Right atrium auricular region (tissue), 2 donors: ENCODE data around the gene RIPOR2. TPM values are rescaled to one million over a fixed set of nuclear protein-coding genes. Genes with fewer than 3 reads are reported as not detected.

Experiments used
- DNase-seq: peaks from one replicate; pipeline ENCODE4 v3.0.0-alpha.2; 2019; ENCODE audit warnings: low spot score
- H3K27ac ChIP-seq, 2 donors: fragments of 200-600 bp; sonication (generic); 1 replicate in 1 of 2; 2 replicates in 1 of 2; pipeline ENCODE4 v1.5.1; 2016 to 2019
- H3K27me3 ChIP-seq, 2 donors: fragments of 200-600 bp; sonication (generic); one replicate each; pipeline versions ENCODE4 v1.5.1 to v1.6.0; 2017 to 2019
- H3K36me3 ChIP-seq: fragments of 200-600 bp; sonication (generic); one replicate; pipeline ENCODE4 v1.5.1; 2016
- H3K4me1 ChIP-seq, 2 donors: fragments of 200-600 bp; sonication (generic); one replicate each; pipeline versions ENCODE4 v1.5.1 to v1.6.0; 2017 to 2019
- H3K4me3 ChIP-seq, 2 donors: fragments of 200-600 bp; sonication (generic); 1 replicate in 1 of 2; 2 replicates in 1 of 2; pipeline ENCODE4 v1.5.1; 2017 to 2019; ENCODE audit warnings: mild to moderate bottlenecking in 1 of 2, moderate library complexity in 1 of 2
- H3K9me3 ChIP-seq, 2 donors: fragments of 200-600 bp; sonication (generic); one replicate each; pipeline ENCODE4 v1.5.1; 2019
- total RNA-seq, 2 donors: library from RNA; depleted of rRNA; stranded (reverse); fragments of >200 nt; gene quantifications; one replicate each; pipeline ENCODE4 v1.1.0, GENCODE V29; 2016
- TF ChIP-seq, protein P1 (sequence below), 2 donors: fragments of 200-600 bp; sonication (generic); IDR thresholded peaks; one replicate each; pipeline ENCODE4 v1.5.1; 2019; ENCODE audit warnings: antibody characterized with exemption in 2 of 2

Gene RIPOR2
- total RNA-seq, 2 donors from 2014 or later: 2.4 to 7.3 TPM

DNA sequence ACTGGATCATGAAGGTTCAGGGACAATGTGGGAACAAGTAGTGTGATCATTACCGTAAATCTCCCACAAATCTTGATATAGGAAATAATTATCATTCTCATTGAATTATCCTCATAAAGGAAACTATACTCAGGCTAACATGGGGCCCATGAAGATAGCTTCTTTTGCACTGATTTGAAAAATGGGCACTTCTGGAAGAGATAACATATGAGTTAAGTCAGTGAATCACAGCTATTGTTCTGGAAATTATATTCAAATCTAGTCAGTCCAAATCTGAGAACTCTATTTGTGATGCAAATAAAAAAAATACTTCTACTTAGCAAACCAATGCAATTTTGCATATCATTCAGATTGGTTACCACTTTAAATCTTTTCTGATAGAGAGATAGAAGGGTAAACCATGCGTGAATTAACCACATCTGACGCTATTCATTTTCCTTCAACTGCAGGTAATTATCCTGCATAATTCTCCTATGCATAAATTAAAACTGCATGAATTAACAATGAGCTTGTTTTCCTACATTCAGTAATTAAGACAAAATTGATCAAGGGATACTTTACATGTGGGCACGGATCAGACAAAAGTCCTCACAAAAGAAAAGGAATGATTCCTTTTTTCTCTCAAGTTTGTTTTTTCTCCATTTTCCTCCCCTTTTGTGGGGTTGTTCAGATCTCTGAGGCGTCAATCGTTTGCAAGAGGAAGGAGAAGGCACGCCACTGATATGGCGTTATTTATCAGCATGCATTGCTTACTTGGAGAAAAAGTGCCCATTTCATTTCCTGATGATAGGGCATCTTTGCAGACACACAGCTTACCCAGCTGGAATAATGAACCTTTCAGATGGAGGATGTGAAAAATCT is 36.4 kb downstream of the RIPOR2 start:
- no peaks in the 10 kb centered on the region for H3K27me3 ChIP-seq
- TF ChIP-seq, protein P1, sequence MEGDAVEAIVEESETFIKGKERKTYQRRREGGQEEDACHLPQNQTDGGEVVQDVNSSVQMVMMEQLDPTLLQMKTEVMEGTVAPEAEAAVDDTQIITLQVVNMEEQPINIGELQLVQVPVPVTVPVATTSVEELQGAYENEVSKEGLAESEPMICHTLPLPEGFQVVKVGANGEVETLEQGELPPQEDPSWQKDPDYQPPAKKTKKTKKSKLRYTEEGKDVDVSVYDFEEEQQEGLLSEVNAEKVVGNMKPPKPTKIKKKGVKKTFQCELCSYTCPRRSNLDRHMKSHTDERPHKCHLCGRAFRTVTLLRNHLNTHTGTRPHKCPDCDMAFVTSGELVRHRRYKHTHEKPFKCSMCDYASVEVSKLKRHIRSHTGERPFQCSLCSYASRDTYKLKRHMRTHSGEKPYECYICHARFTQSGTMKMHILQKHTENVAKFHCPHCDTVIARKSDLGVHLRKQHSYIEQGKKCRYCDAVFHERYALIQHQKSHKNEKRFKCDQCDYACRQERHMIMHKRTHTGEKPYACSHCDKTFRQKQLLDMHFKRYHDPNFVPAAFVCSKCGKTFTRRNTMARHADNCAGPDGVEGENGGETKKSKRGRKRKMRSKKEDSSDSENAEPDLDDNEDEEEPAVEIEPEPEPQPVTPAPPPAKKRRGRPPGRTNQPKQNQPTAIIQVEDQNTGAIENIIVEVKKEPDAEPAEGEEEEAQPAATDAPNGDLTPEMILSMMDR (IDR thresholded peaks at IDR 0.05): no peak
- no peak for DNase-seq
- no peaks in the 10 kb centered on the region for H3K36me3 ChIP-seq
- no peak overlapping the region for H3K4me3 ChIP-seq
- no peak overlapping the region for H3K27ac ChIP-seq
- no peaks in the 10 kb centered on the region for H3K9me3 ChIP-seq
- no peaks in the 10 kb centered on the region for H3K4me1 ChIP-seq

DNA sequence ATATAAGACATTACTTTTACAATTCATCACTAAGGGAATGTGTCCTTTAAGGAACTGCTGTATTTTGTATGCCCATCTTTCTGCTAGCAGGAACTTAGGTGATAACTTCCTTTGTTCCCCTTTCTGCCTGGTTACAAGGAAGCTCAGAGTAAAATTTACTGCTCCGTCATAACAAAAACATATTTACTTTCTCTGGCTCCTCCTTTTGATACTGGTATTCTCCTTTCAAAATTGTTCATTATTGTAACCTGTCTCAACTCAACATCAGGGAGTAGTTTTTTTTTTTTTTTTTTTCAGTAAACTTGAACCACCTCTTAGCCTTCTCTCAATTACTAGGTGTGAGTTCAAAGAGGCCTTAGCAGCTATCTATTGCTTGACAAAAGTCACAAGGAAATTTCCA is 37.1 kb downstream of the RIPOR2 start:
- TF ChIP-seq, protein P1 (IDR thresholded peaks at IDR 0.05): no peak

DNA sequence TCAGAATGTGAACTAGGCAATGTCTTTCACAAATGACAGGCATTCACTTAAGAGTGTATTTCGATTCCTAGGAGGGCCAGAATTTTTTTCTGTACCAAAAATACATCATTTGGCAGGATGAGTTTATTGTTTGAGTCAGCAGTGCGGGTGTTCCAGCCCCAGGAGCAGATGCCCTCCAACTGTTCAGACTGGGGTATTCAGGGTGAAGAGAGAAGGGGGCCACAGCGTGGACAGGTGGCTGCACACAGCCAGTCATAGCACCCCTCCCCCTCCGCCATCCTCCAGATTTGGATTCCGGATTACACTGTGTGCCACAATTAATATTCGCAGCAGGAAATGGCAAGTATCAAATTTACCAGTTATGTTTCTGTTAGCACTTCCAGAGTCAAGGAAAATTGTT is 38.6 kb downstream of the RIPOR2 start:
- Histone ChIP-seq H3K9me3 (no peaks in the 10 kb centered on the region), H3K27ac (no peak overlapping the region), H3K4me1 (no peaks in the 10 kb centered on the region)

More for the DNA sequence above, 37.1 kb downstream of the RIPOR2 start:
- H3K27ac ChIP-seq: no peak overlapping the region
- no peak overlapping the region for H3K4me3 ChIP-seq
- H3K27me3 ChIP-seq: no peaks in the 10 kb centered on the region
- H3K9me3 ChIP-seq: no peaks in the 10 kb centered on the region
- H3K4me1 ChIP-seq: no peaks in the 10 kb centered on the region
- no peaks in the 10 kb centered on the region for H3K36me3 ChIP-seq
- DNase-seq: no peak

DNA sequence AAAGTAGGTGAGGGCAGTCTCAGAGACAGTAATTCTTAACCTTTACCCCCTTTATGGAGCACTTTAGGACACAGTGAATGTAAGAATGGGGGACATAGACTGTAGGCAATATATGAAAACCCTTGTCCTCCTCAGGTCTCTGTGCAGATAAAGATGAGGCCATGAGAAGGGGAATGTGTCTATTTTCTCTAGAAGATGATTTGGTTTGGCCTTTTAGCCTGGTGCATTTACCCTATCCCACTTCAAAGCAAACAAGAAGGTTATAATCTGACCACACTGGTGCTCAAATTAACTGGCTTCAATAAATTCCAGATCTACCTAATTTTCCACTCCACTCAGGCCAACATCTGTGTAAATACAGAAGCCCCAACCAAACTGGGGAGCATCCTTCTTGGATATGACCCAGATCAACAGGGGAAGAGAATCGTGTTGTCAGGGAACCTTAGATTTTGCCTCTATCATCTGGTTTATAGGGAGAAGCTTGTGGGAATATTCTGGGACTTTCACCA is 42.4 kb downstream of the RIPOR2 start:
- Histone ChIP-seq H3K27me3 (no peaks in the 10 kb centered on the region), H3K36me3 (no peaks in the 10 kb centered on the region), H3K9me3 (no peaks in the 10 kb centered on the region), H3K4me1 (no peaks in the 10 kb centered on the region), H3K4me3 (no peak overlapping the region), H3K27ac (no peak overlapping the region)
- TF ChIP-seq, protein P1 (IDR thresholded peaks at IDR 0.05): no peak
- DNase-seq: no peak

More for the DNA sequence above, 38.6 kb downstream of the RIPOR2 start:
- Histone ChIP-seq H3K4me3 (no peak overlapping the region), H3K36me3 (no peaks in the 10 kb centered on the region), H3K27me3 (no peaks in the 10 kb centered on the region)
- DNase-seq: no peak
- TF ChIP-seq, protein P1 (IDR thresholded peaks at IDR 0.05): no peak

DNA sequence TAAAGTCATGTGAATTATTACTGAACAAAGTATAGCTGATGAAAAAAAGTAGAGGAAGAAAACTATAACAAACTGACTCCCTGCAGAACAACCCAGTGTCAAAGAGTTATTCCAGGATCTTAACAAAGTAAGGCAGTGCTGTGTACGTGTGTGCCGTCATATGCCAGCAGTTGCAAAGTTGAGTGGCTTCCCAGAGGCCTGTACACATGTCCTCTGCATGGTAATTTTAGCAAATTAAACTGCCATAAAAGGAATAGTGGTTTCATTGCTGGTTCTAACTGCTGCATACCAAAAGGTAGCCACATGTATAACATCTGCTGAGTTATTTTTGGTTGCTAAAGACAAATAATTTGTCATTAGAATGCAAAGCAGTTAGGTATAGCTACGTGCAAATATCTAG is 44.8 kb downstream of the RIPOR2 start:
- TF ChIP-seq, protein P1 (IDR thresholded peaks at IDR 0.05): no peak
- no peaks in the 10 kb centered on the region for H3K27me3 ChIP-seq

More for the DNA sequence above, 44.8 kb downstream of the RIPOR2 start:
- Histone ChIP-seq H3K36me3 (no peaks in the 10 kb centered on the region), H3K27ac (no peak overlapping the region), H3K9me3 (no peaks in the 10 kb centered on the region), H3K4me3 (no peak overlapping the region), H3K4me1 (no peaks in the 10 kb centered on the region)
- DNase-seq: no peak
